GM18951 (cell line): ENCODE results near the gene SLC45A3.

ENCODE experiments used
- POLR2A ChIP-seq: IDR thresholded peaks from 4 replicates; pipeline ENCODE4 v1.6.1; 2011; ENCODE audit warnings: mild to moderate bottlenecking; ENCODE audit not compliant: insufficient read length, insufficient read depth; ENCODE audit errors: extremely low read depth
- in situ Hi-C: fragments of 300-500 bp; cut with MboI; formaldehyde crosslinking; loops from one replicate; pipeline ENCODE4 v1.12.0; 2022; ENCODE audit warnings: low sequenced_read_pairs, mixed read lengths, inconsistent platforms; ENCODE audit not compliant: unreplicated experiment

SLC45A3 gene

DNA sequence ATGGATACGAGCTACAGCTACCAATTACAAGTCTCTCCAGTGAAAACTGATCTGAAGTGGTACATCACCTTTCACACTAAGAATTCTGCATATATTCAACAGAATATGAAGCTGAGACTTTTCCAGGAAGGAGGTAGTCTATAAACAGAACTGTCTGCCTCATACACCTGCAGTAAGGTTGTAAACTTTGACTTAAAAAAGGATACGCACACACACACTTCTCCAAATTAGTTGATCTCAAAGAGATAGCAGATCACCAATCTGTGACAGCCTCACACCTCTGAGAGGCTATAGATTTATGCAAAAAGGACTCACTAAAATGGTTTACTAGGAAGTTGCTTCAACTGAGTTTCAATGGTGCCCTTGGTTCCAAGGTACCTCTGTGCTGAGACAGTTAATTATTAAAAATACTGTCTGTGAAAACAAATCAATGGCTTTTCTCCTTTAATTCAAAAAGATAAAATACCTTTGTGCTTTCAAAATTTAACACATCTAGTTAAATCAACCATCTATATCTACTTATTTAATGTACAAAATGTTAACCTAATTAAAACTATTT lies 66.4 kb downstream of the SLC45A3 start:
- in situ Hi-C loops = no loop called here
- TF ChIP-seq POLR2A = no peak

GRCh38 chr1:205612556-205612955 lies 67.8 kb downstream of the SLC45A3 start:
- in situ Hi-C loops = no loop called here
- no peak for TF ChIP-seq POLR2A

DNA sequence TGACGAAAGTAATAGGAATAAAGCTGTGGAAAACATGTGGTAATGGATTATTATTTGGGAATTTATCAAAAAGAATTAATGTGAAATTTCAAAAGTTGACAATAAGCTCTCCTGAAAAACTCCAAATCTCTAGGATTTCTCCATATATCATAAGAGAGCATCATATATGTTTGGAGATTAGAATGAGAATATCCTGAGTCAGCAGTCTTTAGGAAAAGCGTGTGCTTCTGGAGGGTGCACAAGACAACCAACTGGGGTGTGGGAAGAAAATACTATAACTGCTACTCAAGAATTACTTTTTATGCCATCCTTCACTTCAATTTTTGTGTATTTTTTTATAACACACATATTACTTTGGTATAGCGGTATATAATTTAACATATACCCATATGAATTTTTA lies 68.2 kb downstream of the SLC45A3 start:
- no peak for TF ChIP-seq POLR2A

GRCh38 chr1:205610901-205611466 lies 69.3 kb downstream of the SLC45A3 start:
- in situ Hi-C loops = no loop called here
- no peak for TF ChIP-seq POLR2A

More for the DNA sequence above, 68.2 kb downstream of the SLC45A3 start:
- in situ Hi-C loops = no loop called here

- no peak for TF ChIP-seq POLR2A
- in situ Hi-C loops = no loop called here
These were observed 70.3 kb downstream of the SLC45A3 start for GRCh38 chr1:205610036-205610435.
